ENCODE results near the gene IFNA10. TPM values are rescaled to one million over a fixed set of nuclear protein-coding genes. Genes with fewer than 3 reads are reported as not detected.
"Not testable (repeated sequence)": the region's sequence is repeated elsewhere in the genome, so short reads cannot be mapped to it uniquely, and the experiment has no call there.

IFNA10 gene
- total and polyA plus RNA-seq, 2 experiments from 2014 or later: not detected

DNA sequence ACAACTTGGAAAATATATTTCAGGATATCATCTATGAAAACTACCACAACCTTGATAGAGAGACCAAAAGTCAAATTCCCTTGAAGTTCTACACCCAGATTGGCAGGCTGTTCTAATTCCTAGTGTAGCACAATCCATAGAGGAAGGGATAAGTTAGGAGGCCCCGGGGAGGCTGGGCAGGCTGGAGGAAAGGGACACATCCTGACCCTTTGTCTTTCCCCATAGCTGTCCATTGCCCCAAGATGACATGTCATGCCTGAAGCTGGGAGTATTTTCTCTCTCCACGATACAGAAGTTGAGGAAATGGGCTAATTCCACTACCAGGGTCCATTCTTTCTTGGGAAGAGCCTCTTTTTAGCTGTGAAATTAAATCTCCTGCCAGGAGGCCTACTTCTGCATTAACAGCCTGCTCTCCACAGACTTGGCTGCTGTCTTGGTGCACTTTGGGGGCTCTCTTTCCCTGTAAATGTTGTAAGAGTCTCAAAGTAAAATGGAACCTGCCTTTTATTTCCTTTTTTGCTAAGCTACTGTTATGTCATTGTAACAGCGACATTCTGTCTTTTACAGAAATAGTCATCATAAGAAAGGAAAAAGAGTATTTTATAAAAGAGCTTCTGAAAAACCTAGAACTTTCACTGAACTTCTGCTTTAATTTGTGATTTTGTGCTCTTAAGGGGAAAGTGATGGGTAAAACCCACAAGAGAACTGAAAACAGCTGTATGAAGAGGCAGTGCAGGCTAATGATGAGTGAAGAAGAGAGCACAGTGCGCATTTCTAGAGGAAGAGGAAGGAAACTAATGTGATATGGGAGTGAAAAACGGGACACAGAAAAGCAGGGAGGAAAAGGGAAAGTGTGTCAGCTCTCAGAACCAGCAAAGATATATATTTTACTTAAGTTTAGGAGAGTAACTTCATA lies 6.7 kb upstream of the IFNA10 start:
- peak; percentile 6 to 15 for DNase-seq (ENCODE audit: low read depth in 1 of 2, low spot score in 1 of 2)
- not testable (repeated sequence) for H3K9me3 ChIP-seq (ENCODE audit: low read depth); H3K4me1 ChIP-seq (ENCODE audit: low read depth); H3K4me3 ChIP-seq; H3K27ac ChIP-seq; H3K27me3 ChIP-seq; H3K36me3 ChIP-seq
- TF ChIP-seq, protein P1, sequence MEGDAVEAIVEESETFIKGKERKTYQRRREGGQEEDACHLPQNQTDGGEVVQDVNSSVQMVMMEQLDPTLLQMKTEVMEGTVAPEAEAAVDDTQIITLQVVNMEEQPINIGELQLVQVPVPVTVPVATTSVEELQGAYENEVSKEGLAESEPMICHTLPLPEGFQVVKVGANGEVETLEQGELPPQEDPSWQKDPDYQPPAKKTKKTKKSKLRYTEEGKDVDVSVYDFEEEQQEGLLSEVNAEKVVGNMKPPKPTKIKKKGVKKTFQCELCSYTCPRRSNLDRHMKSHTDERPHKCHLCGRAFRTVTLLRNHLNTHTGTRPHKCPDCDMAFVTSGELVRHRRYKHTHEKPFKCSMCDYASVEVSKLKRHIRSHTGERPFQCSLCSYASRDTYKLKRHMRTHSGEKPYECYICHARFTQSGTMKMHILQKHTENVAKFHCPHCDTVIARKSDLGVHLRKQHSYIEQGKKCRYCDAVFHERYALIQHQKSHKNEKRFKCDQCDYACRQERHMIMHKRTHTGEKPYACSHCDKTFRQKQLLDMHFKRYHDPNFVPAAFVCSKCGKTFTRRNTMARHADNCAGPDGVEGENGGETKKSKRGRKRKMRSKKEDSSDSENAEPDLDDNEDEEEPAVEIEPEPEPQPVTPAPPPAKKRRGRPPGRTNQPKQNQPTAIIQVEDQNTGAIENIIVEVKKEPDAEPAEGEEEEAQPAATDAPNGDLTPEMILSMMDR (IDR thresholded peaks at IDR 0.05; ENCODE audit: low read depth, low read length): peak; percentile 50

DNA sequence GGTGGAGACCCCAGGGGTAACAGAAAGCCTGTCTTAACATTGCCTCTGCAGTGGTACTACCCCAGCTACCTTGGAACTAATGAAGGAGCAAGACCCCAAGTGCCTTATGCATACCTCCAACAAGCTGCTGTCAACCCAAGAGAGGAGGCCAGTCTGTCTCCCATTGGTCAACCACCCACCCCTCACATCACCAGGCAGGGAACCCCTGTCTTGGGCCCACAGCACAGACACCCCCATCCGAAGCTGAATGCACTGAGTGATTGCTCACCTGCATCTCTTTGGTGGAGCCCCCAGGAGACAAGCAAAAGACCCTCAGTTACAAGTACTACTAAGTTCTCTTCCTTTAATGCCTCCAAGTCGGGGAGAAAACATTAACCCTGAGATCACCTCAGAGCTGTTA lies 5.2 kb upstream of the IFNA10 start:
- not testable (repeated sequence) for H3K9me3 ChIP-seq (ENCODE audit: low read depth); H3K4me1 ChIP-seq (ENCODE audit: low read depth); DNase-seq (ENCODE audit: low read depth in 1 of 2, low spot score in 1 of 2); H3K27ac ChIP-seq; H3K4me3 ChIP-seq; H3K36me3 ChIP-seq; H3K27me3 ChIP-seq

DNA sequence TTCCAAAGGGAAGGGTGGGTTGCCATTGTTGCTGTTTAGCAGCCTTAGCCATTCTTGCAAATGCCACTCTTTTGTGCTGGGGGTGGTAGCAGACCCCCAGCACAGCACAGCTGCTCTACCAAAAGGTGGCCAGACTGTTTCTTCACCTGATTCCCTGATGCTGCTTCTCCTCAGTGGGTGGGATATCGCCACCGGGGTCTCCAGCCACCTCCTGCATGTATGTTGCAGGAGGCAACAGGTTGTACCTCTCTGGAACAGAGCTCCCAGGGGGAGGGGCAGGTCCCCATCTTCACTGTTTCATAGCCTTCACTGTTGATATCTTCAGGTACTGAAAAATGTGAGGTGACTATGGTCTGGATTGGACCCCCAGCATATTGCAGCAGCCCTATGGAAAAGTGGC lies 3.8 kb upstream of the IFNA10 start:
- not testable (repeated sequence) for H3K4me1 ChIP-seq (ENCODE audit: low read depth); H3K9me3 ChIP-seq (ENCODE audit: low read depth); H3K27ac ChIP-seq; DNase-seq (ENCODE audit: low read depth in 1 of 2, low spot score in 1 of 2); H3K27me3 ChIP-seq; H3K4me3 ChIP-seq; H3K36me3 ChIP-seq

DNA sequence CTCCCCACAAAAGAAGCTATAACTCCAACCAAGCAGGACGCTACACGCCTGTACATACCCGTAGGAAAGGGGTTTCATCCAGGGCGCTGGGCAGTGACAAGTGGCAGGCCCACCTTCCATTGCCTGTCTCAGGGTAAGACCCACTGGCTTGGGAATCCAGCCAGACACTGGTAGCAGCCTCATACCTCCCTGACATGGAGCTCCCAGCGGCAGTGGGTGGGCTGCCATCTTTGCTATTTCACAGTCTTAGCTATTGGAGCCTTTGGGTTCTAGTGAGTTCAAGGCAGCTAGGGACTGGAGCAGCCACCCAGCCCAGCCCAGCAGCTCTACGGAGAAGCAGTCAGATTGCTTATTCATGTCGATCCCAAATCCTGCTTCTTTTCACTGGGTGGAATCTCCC lies 3.4 kb upstream of the IFNA10 start:
- Histone ChIP-seq H3K4me1 (ENCODE audit: low read depth) (no peaks in the 10 kb centered on the region), H3K36me3 (no peaks in the 10 kb centered on the region), H3K9me3 (ENCODE audit: low read depth) (no peaks in the 10 kb centered on the region), H3K27ac (no peak overlapping the region), H3K4me3 (no peak overlapping the region), H3K27me3 (no peaks in the 10 kb centered on the region)
- no peak for DNase-seq (ENCODE audit: low read depth in 1 of 2, low spot score in 1 of 2)
- TF ChIP-seq, protein P1 (IDR thresholded peaks at IDR 0.05; ENCODE audit: low read depth, low read length): no peak

DNA sequence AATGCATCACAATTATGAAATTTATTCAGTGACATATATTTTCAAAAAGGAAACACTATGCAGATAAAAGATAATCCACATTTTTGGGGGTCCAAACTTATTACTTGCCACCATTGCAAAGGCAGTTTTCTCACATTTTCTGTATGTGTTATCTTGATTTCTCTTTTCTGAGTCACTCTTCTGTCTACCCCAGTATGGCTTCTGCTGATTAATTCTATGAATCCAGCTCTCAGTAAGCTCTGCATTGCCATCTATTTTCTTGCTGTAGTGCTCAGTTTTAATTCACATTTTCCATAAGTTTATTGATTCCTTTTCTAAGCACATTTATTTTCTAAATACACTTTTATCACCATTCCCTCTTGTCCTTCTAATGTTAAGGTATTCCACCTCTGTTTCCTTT lies 1.7 kb downstream of the IFNA10 start:
- Histone ChIP-seq H3K4me1 (ENCODE audit: low read depth) (no peaks in the 10 kb centered on the region), H3K9me3 (ENCODE audit: low read depth) (no peaks in the 10 kb centered on the region), H3K27ac (no peak overlapping the region), H3K27me3 (no peaks in the 10 kb centered on the region), H3K36me3 (no peaks in the 10 kb centered on the region), H3K4me3 (no peak overlapping the region)
- DNase-seq (ENCODE audit: low read depth in 1 of 2, low spot score in 1 of 2): no peak
- TF ChIP-seq, protein P1 (IDR thresholded peaks at IDR 0.05; ENCODE audit: low read depth, low read length): no peak

DNA sequence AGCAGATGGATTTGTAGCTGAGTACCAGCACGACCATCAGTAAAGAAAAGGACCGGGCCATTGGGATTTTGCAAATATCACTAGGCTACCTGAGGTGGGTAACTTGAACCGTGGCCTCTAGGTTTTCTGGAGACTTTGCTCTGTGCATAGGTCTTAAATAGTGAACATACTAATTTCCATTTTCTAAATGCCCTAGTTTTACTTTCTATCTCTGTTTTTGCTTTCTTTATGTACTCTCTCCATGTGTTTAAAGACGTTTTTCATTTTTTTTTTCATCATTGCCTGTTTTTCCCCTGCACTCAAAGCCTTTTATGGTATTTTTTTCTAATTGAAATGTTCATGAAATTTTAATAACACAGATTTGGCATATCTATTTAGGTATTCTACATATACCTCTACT lies 4.8 kb downstream of the IFNA10 start, which contains the start of gene IFNA7:
IFNA7 (minus strand) TSS at position 101 of the 400 bp plus-strand sequence; CDS start at position 61, 40 bp downstream.
- DNase-seq (ENCODE audit: low read depth in 1 of 2, low spot score in 1 of 2); H3K27me3 ChIP-seq; H3K36me3 ChIP-seq; H3K4me1 ChIP-seq (ENCODE audit: low read depth); H3K4me3 ChIP-seq; H3K9me3 ChIP-seq (ENCODE audit: low read depth); H3K27ac ChIP-seq: not testable (repeated sequence)
